Activated T-cell treated with anti-CD3 and anti-CD28 coated beads for 1 hour (primary cell): Measurements from ENCODE around the gene ATP10B.

ENCODE experiments used
- DNase-seq: peaks from one replicate; pipeline ENCODE4 v3.0.0-alpha.2; 2020; ENCODE audit warnings: low read depth

The ATP10B gene

GRCh38 chr5:160555581-160555970, 296.4 kb downstream of the ATP10B start:
- no peak for DNase-seq

GRCh38 chr5:160550075-160550474, 301.9 kb downstream of the ATP10B start:
- no peak for DNase-seq

GRCh38 chr5:160548949-160549645, 302.9 kb downstream of the ATP10B start:
- no peak for DNase-seq

GRCh38 chr5:160547872-160548271, 304.1 kb downstream of the ATP10B start:
- DNase-seq: no peak

GRCh38 chr5:160547061-160547460, 304.9 kb downstream of the ATP10B start:
- no peak for DNase-seq

- DNase-seq: no peak
Observed at GRCh38 chr5:160545832-160546231, 306.2 kb downstream of the ATP10B start.

- DNase-seq: no peak
Observed at GRCh38 chr5:160543395-160543794, 308.6 kb downstream of the ATP10B start.

GRCh38 chr5:160542840-160543239, 309.2 kb downstream of the ATP10B start:
- DNase-seq: no peak

GRCh38 chr5:160542281-160542680, 309.7 kb downstream of the ATP10B start:
- no peak for DNase-seq

- DNase-seq: no peak
Observed at GRCh38 chr5:160539431-160539830, 312.6 kb downstream of the ATP10B start.

- no peak for DNase-seq
Observed at GRCh38 chr5:160537940-160538339, 314.1 kb downstream of the ATP10B start.

GRCh38 chr5:160537116-160537515, 314.9 kb downstream of the ATP10B start:
- no peak for DNase-seq

GRCh38 chr5:160534914-160535313, 317.1 kb downstream of the ATP10B start:
- DNase-seq: no peak

GRCh38 chr5:160534125-160534524, 317.9 kb downstream of the ATP10B start:
- no peak for DNase-seq

GRCh38 chr5:160525471-160526261, 326.3 kb downstream of the ATP10B start:
- DNase-seq: no peak

GRCh38 chr5:160524827-160525226, 327.2 kb downstream of the ATP10B start:
- DNase-seq: no peak

GRCh38 chr5:160523502-160524163, 328.4 kb downstream of the ATP10B start:
- no peak for DNase-seq

- DNase-seq: no peak
Observed at GRCh38 chr5:160521392-160521663, 330.7 kb downstream of the ATP10B start.

GRCh38 chr5:160520609-160521391, 331.2 kb downstream of the ATP10B start:
- DNase-seq: no peak

- DNase-seq: no peak
Observed at GRCh38 chr5:160516696-160517530, 335.1 kb downstream of the ATP10B start.

GRCh38 chr5:160514866-160515265, 337.1 kb downstream of the ATP10B start:
- DNase-seq: no peak

GRCh38 chr5:160514191-160514590, 337.8 kb downstream of the ATP10B start:
- DNase-seq: no peak
